ENCODE results near the gene NCOA1. TPM values are rescaled to one million over a fixed set of nuclear protein-coding genes. Genes with fewer than 3 reads are reported as not detected.

Gene NCOA1
- polyA plus RNA-seq, 1 donor (not counting 4 experiments of a cell fraction or from before 2014, with no cell fraction given), result 5.0 TPM

DNA sequence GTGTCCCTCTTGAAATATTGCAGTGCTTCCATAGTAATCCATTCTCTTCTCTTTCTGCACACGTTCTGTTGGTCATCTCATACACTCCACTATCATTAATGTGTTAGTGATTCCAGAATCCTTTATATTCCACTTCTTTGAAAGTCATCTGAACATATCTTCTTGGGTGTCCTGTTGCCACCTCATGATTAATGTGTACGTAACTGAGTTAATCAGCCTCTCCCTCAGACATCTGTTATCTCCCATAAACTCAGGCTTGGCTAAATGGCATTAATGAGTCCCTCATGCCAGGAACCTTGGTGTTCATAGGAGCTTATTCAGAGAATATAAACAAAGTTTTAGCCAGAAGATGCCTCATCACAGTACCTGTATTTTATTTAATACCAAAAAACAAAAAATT, 126.4 kb downstream of the NCOA1 start:
- no peaks in the 10 kb centered on the region for H3K79me2 ChIP-seq (ENCODE audit: control insufficient read depth, insufficient read depth, low read length)
- H3K27ac ChIP-seq (ENCODE audit: control insufficient read depth, insufficient read depth, low read length), result no peak overlapping the region
- no peaks in the 10 kb centered on the region for H4K20me1 ChIP-seq (ENCODE audit: control insufficient read depth, extremely low read depth, insufficient read depth, low read length)
- FAIRE-seq (no peak), DNase-seq (ENCODE audit: low read depth, low spot score) (no peak)
- H3K27me3 ChIP-seq (ENCODE audit: control insufficient read depth, extremely low read depth, insufficient read depth, low read length), result no peaks in the 10 kb centered on the region
- TF ChIP-seq EZH2 (IDR thresholded peaks at IDR 0.05; ENCODE audit: low read length), result no peak
- TF ChIP-seq, protein P1, sequence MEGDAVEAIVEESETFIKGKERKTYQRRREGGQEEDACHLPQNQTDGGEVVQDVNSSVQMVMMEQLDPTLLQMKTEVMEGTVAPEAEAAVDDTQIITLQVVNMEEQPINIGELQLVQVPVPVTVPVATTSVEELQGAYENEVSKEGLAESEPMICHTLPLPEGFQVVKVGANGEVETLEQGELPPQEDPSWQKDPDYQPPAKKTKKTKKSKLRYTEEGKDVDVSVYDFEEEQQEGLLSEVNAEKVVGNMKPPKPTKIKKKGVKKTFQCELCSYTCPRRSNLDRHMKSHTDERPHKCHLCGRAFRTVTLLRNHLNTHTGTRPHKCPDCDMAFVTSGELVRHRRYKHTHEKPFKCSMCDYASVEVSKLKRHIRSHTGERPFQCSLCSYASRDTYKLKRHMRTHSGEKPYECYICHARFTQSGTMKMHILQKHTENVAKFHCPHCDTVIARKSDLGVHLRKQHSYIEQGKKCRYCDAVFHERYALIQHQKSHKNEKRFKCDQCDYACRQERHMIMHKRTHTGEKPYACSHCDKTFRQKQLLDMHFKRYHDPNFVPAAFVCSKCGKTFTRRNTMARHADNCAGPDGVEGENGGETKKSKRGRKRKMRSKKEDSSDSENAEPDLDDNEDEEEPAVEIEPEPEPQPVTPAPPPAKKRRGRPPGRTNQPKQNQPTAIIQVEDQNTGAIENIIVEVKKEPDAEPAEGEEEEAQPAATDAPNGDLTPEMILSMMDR (optimal IDR thresholded peaks at IDR 0.05 in 1 of 3, IDR thresholded peaks at IDR 0.05 in 1 of 3, conservative IDR thresholded peaks at IDR 0.05 in 1 of 3; ENCODE audit: extremely low read depth in 1 of 3, insufficient read depth in 2 of 3, low read length in 3 of 3), result no peak
- peaks cover 10% of the 10 kb centered on the region for H3K4me1 ChIP-seq (ENCODE audit: control insufficient read depth, extremely low read depth, insufficient read depth, low read length)
- no peaks in the 10 kb centered on the region for H3K9me3 ChIP-seq (ENCODE audit: control insufficient read depth, low read depth, low read length)
- H2AFZ ChIP-seq (ENCODE audit: control insufficient read depth, low read length), result no peak overlapping the region
- dilution Hi-C loops (cut with MboI; ENCODE audit: extremely low pct_ligation_motif_present, low sequenced_read_pairs), result no loop called here
- no peak overlapping the region for H3K4me2 ChIP-seq (ENCODE audit: control insufficient read depth, extremely low read depth, insufficient read depth, low read depth, low read length)
- H3K9me1 ChIP-seq (ENCODE audit: control insufficient read depth, extremely low read depth, insufficient read depth, low read length), result no peaks in the 10 kb centered on the region
- no peak overlapping the region for H3K4me3 ChIP-seq (ENCODE audit: control insufficient read depth in 2 of 3, extremely low read depth in 1 of 3, insufficient read depth in 2 of 3, low read depth in 1 of 3, low read length in 3 of 3)
- H3K36me3 ChIP-seq (ENCODE audit: control insufficient read depth in 2 of 2, extremely low read depth in 1 of 2, insufficient read depth in 2 of 2, low read length in 2 of 2), result no peaks in the 10 kb centered on the region
- no peak overlapping the region for H3K9ac ChIP-seq (ENCODE audit: control insufficient read depth, extremely low read depth, insufficient read depth, low read length)

DNA sequence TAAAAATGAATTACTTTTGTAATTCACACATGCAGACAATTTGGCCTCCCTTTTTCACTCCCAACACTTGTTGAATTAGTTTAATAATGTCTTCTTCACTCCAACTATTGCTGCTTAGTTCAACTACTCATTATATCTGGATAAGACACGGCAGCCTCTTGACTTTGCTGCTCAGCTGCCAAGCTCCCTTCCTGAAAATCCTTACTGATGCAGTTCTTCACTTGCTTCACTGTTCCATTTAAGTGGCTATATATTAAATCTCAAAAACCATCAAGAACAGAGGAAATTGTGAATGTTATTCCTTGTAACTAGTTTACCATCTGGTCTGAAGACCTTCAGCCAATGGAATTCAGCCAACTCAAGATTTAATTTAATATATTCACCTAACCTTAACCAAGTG, 127.1 kb downstream of the NCOA1 start:
- no peak for DNase-seq (ENCODE audit: low read depth, low spot score)
- H3K4me3 ChIP-seq (ENCODE audit: control insufficient read depth in 2 of 3, extremely low read depth in 1 of 3, insufficient read depth in 2 of 3, low read depth in 1 of 3, low read length in 3 of 3), result no peak overlapping the region

More for the DNA sequence above, 127.1 kb downstream of the NCOA1 start:
- Histone ChIP-seq H3K9me3 (ENCODE audit: control insufficient read depth, low read depth, low read length) (no peaks in the 10 kb centered on the region), H3K9me1 (ENCODE audit: control insufficient read depth, extremely low read depth, insufficient read depth, low read length) (no peaks in the 10 kb centered on the region), H3K4me2 (ENCODE audit: control insufficient read depth, extremely low read depth, insufficient read depth, low read depth, low read length) (no peak overlapping the region), H3K4me1 (ENCODE audit: control insufficient read depth, extremely low read depth, insufficient read depth, low read length) (peaks cover 10% of the 10 kb centered on the region), H4K20me1 (ENCODE audit: control insufficient read depth, extremely low read depth, insufficient read depth, low read length) (no peaks in the 10 kb centered on the region), H3K79me2 (ENCODE audit: control insufficient read depth, insufficient read depth, low read length) (no peaks in the 10 kb centered on the region), H2AFZ (ENCODE audit: control insufficient read depth, low read length) (no peak overlapping the region), H3K27me3 (ENCODE audit: control insufficient read depth, extremely low read depth, insufficient read depth, low read length) (no peaks in the 10 kb centered on the region), H3K27ac (ENCODE audit: control insufficient read depth, insufficient read depth, low read length) (no peak overlapping the region), H3K36me3 (ENCODE audit: control insufficient read depth in 2 of 2, extremely low read depth in 1 of 2, insufficient read depth in 2 of 2, low read length in 2 of 2) (no peaks in the 10 kb centered on the region), H3K9ac (ENCODE audit: control insufficient read depth, extremely low read depth, insufficient read depth, low read length) (no peak overlapping the region)
- dilution Hi-C loops (cut with MboI; ENCODE audit: extremely low pct_ligation_motif_present, low sequenced_read_pairs), result no loop called here
- TF ChIP-seq EZH2 (IDR thresholded peaks at IDR 0.05; ENCODE audit: low read length), result no peak
- TF ChIP-seq, protein P1 (optimal IDR thresholded peaks at IDR 0.05 in 1 of 3, IDR thresholded peaks at IDR 0.05 in 1 of 3, conservative IDR thresholded peaks at IDR 0.05 in 1 of 3; ENCODE audit: extremely low read depth in 1 of 3, insufficient read depth in 2 of 3, low read length in 3 of 3), result no peak
- FAIRE-seq, result no peak

All from keratinocyte (primary cell).